HEK293 (cell line): ENCODE measurements around the gene ZEB2.

ENCODE experiments used
- CTCF ChIA-PET: fragments of 350-600 bp; formaldehyde crosslinking; extraction: SDS; loops from one replicate; lab custom pipeline; 2021; ENCODE audit warnings: antibody characterized with exemption; lab: Yijun Ruan, JAX
- POLR2A ChIA-PET: fragments of 300-600 bp; formaldehyde crosslinking; extraction: SDS; loops from one replicate; lab custom pipeline; 2020; ENCODE audit warnings: antibody characterized with exemption, inconsistent platforms; lab: Yijun Ruan, JAX
- H3K27ac ChIP-seq: fragments of 200-500 bp; sonication (Bioruptor generic); 2 replicates; pipeline ENCODE4 v1.5.1; 2014; ENCODE audit warnings: low read depth, low read length, control low read depth, inconsistent platforms; ENCODE audit errors: extremely low read depth
- H3K36me3 ChIP-seq, 2 experiments: fragments of 200-500 bp in 1 of 2; sonication (Bioruptor generic) in 1 of 2; 1 replicate in 1 of 2; 2 replicates in 1 of 2; pipeline ENCODE4 v1.5.1; 2014 to 2017; ENCODE audit warnings: inconsistent platforms in 2 of 2, low read length in 2 of 2; ENCODE audit not compliant: control insufficient read depth in 2 of 2, insufficient read depth in 1 of 2
- H3K4me1 ChIP-seq: fragments of 200-500 bp; sonication (Bioruptor generic); 2 replicates; pipeline ENCODE4 v1.5.1; 2014; ENCODE audit warnings: mild to moderate bottlenecking, low read length, inconsistent platforms; ENCODE audit not compliant: control insufficient read depth, insufficient read depth
- H3K4me3 ChIP-seq: 2 replicates; pipeline ENCODE4 v1.5.1; 2011; ENCODE audit warnings: low read depth, mild to moderate bottlenecking, control low read depth, low read length, moderate library complexity
- H3K9me3 ChIP-seq: fragments of 200-500 bp; sonication (Bioruptor generic); 2 replicates; pipeline ENCODE4 v1.5.1; 2014; ENCODE audit warnings: low read depth, low read length, inconsistent platforms; ENCODE audit not compliant: control insufficient read depth, insufficient read depth
- CTCF ChIP-seq: fragments of 450-650 bp; formaldehyde crosslinking; IDR thresholded peaks from 2 replicates; pipeline ENCODE4 v1.5.1; 2016; ENCODE audit warnings: missing biosample characterization, missing genetic modification characterization
- EGR2 ChIP-seq: fragments of 450-650 bp; formaldehyde crosslinking; IDR thresholded peaks from 2 replicates; pipeline ENCODE4 v1.5.1; 2016; ENCODE audit warnings: low read depth, missing biosample characterization, missing genetic modification characterization
- HOXD13 ChIP-seq: sonication (generic); formaldehyde crosslinking; IDR thresholded peaks from 2 replicates; pipeline ENCODE4 v1.8.0; 2022; ENCODE audit warnings: missing genetic modification reagents, borderline replicate concordance
- PRDM10 ChIP-seq: fragments of 450-650 bp; formaldehyde crosslinking; IDR thresholded peaks from 2 replicates; pipeline ENCODE4 v1.5.1; 2016; ENCODE audit warnings: missing biosample characterization, missing genetic modification characterization
- TCF7L2 ChIP-seq: IDR thresholded peaks from 2 replicates; pipeline ENCODE4 v1.6.1; 2011; ENCODE audit warnings: low read depth, mild to moderate bottlenecking, inconsistent platforms, low read length, moderate library complexity, borderline replicate concordance
- TRIM28 ChIP-seq: IDR thresholded peaks from 2 replicates; pipeline ENCODE4 v1.6.1; 2011; ENCODE audit warnings: low read length, control low read depth, borderline replicate concordance
- ZBTB8A ChIP-seq: fragments of 450-650 bp; formaldehyde crosslinking; IDR thresholded peaks from 2 replicates; pipeline ENCODE4 v1.5.1; 2016; ENCODE audit warnings: missing biosample characterization, missing genetic modification characterization
- ZNF140 ChIP-seq: fragments of 450-650 bp; formaldehyde crosslinking; IDR thresholded peaks from 2 replicates; pipeline ENCODE4 v1.5.1; 2016; ENCODE audit warnings: missing biosample characterization, missing genetic modification characterization
- ZNF335 ChIP-seq: fragments of 450-650 bp; formaldehyde crosslinking; conservative IDR thresholded peaks from 2 replicates; pipeline ENCODE4 v1.5.1; 2016; ENCODE audit warnings: missing biosample characterization, missing genetic modification characterization
- ZNF660 ChIP-seq: fragments of 450-650 bp; IDR thresholded peaks from 2 replicates; pipeline ENCODE4 v1.5.1; 2018; ENCODE audit warnings: missing biosample characterization, mild to moderate bottlenecking, missing genetic modification characterization
- ZNF701 ChIP-seq: fragments of 450-650 bp; formaldehyde crosslinking; IDR thresholded peaks from 2 replicates; pipeline ENCODE4 v1.5.1; 2016; ENCODE audit warnings: missing biosample characterization, missing genetic modification characterization

The ZEB2 gene

GRCh38 chr2:144454466-144455287 lies 65.2 kb downstream of the ZEB2 start:
- POLR2A ChIA-PET: no interaction called here
- Histone ChIP-seq H3K4me1 (peaks cover 46% of the 10 kb centered on the region), H3K36me3 (no peaks in the 10 kb centered on the region), H3K27ac (no peak overlapping the region)
- CTCF ChIA-PET: no interaction called here
- TF ChIP-seq PRDM10 (tag by site-specific recombination): peak; percentile 47; the same call in 1 of the 2 replicates
- no peak for TF ChIP-seq EGR2
- TF ChIP-seq, all 188 proteins: peak for 1
- no peaks in the 10 kb centered on the region for H3K9me3 ChIP-seq
- H3K4me3 ChIP-seq: no peak overlapping the region

- H3K4me3 ChIP-seq: no peak overlapping the region
- TF ChIP-seq ZNF660 (tag by site-specific recombination) (peak; percentile 84), HOXD13 (CRISPR knock-in tag) (no peak)
- TF ChIP-seq, all 188 proteins: peak for 1
- POLR2A ChIA-PET: no interaction called here
- Histone ChIP-seq H3K27ac (no peak overlapping the region; the same call in 1 of the 2 replicates), H3K36me3 (no peaks in the 10 kb centered on the region), H3K9me3 (no peaks in the 10 kb centered on the region), H3K4me1 (peaks cover 43% of the 10 kb centered on the region)
- CTCF ChIA-PET: interaction anchor here (0.6 kb wide), 1 partner anchor 62 kb away, joined by 5 read pairs; no protein-coding TSS in a partner anchor
Observed at GRCh38 chr2:144453486-144454158, 66.3 kb downstream of the ZEB2 start.

GRCh38 chr2:144452989-144453336 lies 67.0 kb downstream of the ZEB2 start:
- Histone ChIP-seq H3K27ac (peak overlapping the region; percentile 40; the same call in 1 of the 2 replicates), H3K36me3 (no peaks in the 10 kb centered on the region), H3K9me3 (no peaks in the 10 kb centered on the region), H3K4me1 (peaks cover 40% of the 10 kb centered on the region), H3K4me3 (no peak overlapping the region)
- TF ChIP-seq CTCF (tag by site-specific recombination) (no peak), ZNF701 (tag by site-specific recombination) (no peak), ZBTB8A (tag by site-specific recombination) (no peak), TRIM28 (0 out of 2 replicates have a peak, but pooled peaks have one; percentile 6), ZNF335 (tag by site-specific recombination) (0 out of 2 replicates have a peak, but pooled peaks have one; percentile 15), TCF7L2 (0 out of 2 replicates have a peak, but pooled peaks have one; percentile 10), ZNF140 (no peak)
- ChIA-PET POLR2A (no interaction called here), CTCF (no interaction called here)
